HG03064 (cell line): ENCODE data around the gene C6orf163.
"Not testable (repeated sequence)": the region's sequence is repeated elsewhere in the genome, so short reads cannot be mapped to it uniquely, and the experiment has no call there.

Experiments
- ATAC-seq: cut with Tn5 transposase; IDR thresholded peaks from one replicate; pipeline ENCODE4 v1.9.1; 2021; ENCODE audit warnings: low read depth; ENCODE audit not compliant: unreplicated experiment

C6orf163 gene

GRCh38 chr6:87344731-87345130, at the start of gene C6orf163:
TSS of gene C6orf163 (plus strand) at chr6:87344813. CDS start at chr6:87345100, 287 bp downstream.
- ATAC-seq: no peak

- ATAC-seq: no peak
Measured at GRCh38 chr6:87297119-87297518, 47.5 kb upstream of the C6orf163 start.

GRCh38 chr6:87301277-87301676, 43.3 kb upstream of the C6orf163 start:
- ATAC-seq: not testable (repeated sequence)

- no peak for ATAC-seq
Measured at GRCh38 chr6:87308970-87309369, 35.6 kb upstream of the C6orf163 start.

- no peak for ATAC-seq
Measured at GRCh38 chr6:87312860-87313259, 31.8 kb upstream of the C6orf163 start.

- no peak for ATAC-seq
Measured at GRCh38 chr6:87315071-87315470, 29.5 kb upstream of the C6orf163 start.

- no peak for ATAC-seq
Measured at GRCh38 chr6:87319271-87319987, 25.2 kb upstream of the C6orf163 start.

- peak; percentile 100 for ATAC-seq
Measured at GRCh38 chr6:87322304-87323212, 22.1 kb upstream of the C6orf163 start, which contains the start of gene SMIM8. TSS of gene SMIM8 (plus strand) at chr6:87322588. CDS start at chr6:87337032, 14,444 bp downstream.

- ATAC-seq: not testable (repeated sequence)
Measured at GRCh38 chr6:87323880-87324279, 20.7 kb upstream of the C6orf163 start.

- no peak for ATAC-seq
Measured at GRCh38 chr6:87330961-87331360, 13.7 kb upstream of the C6orf163 start.

GRCh38 chr6:87333033-87333432, 11.6 kb upstream of the C6orf163 start:
- no peak for ATAC-seq

GRCh38 chr6:87333591-87334181, 10.9 kb upstream of the C6orf163 start:
- no peak for ATAC-seq

GRCh38 chr6:87334683-87335082, 9.9 kb upstream of the C6orf163 start:
- no peak for ATAC-seq

- no peak for ATAC-seq
Measured at GRCh38 chr6:87336367-87336766, 8.2 kb upstream of the C6orf163 start.

GRCh38 chr6:87340230-87340629, 4.4 kb upstream of the C6orf163 start:
- ATAC-seq: no peak

GRCh38 chr6:87341158-87341557, 3.5 kb upstream of the C6orf163 start:
- no peak for ATAC-seq

GRCh38 chr6:87341899-87342298, 2.7 kb upstream of the C6orf163 start:
- peak; percentile 94 for ATAC-seq

GRCh38 chr6:87342829-87343228, 1.8 kb upstream of the C6orf163 start:
- ATAC-seq: no peak

GRCh38 chr6:87346700-87347099, 2.1 kb downstream of the C6orf163 start:
- no peak for ATAC-seq

- ATAC-seq: no peak
Measured at GRCh38 chr6:87349896-87350295, 5.3 kb downstream of the C6orf163 start.

GRCh38 chr6:87350516-87350915, 5.9 kb downstream of the C6orf163 start:
- ATAC-seq: no peak
